Right lobe of liver (tissue), 6 donors: ENCODE data around the gene GPR160. TPM values are rescaled to one million over a fixed set of nuclear protein-coding genes. Genes with fewer than 3 reads are reported as not detected.
"Not testable (repeated sequence)": the region's sequence is repeated elsewhere in the genome, so short reads cannot be mapped to it uniquely, and the experiment has no call there.

ENCODE experiments used
- ATAC-seq, 4 donors: fragments of 200-7000 bp; cut with Tn5 transposase; one replicate each; pipeline ENCODE4 v1.9.1; 2020; ENCODE audit warnings: mild to moderate bottlenecking in 4 of 4, moderate library complexity in 4 of 4
- DNase-seq, 3 donors: peaks; one replicate each; pipeline ENCODE4 v3.0.0-alpha.2; 2020
- H3K27ac ChIP-seq, 3 donors: fragments of 200-600 bp; one replicate each; pipeline ENCODE4 v1.8.0; 2022
- H3K27me3 ChIP-seq, 2 donors: fragments of 200-600 bp; one replicate each; pipeline ENCODE4 v1.8.0; 2022
- H3K36me3 ChIP-seq, 4 donors: fragments of 200-600 bp; sonication (generic) in 1 of 4; one replicate each; pipeline versions ENCODE4 v1.5.1 to v1.8.0; 2017 to 2022; ENCODE audit warnings: control low read depth in 1 of 4
- H3K4me1 ChIP-seq, 4 donors: fragments of 200-600 bp; sonication (generic) in 1 of 4; one replicate each; pipeline versions ENCODE4 v1.5.1 to v1.8.0; 2017 to 2022; ENCODE audit warnings: control low read depth in 1 of 4
- H3K4me3 ChIP-seq, 3 donors: fragments of 200-600 bp; one replicate each; pipeline ENCODE4 v1.8.0; 2022
- H3K9me3 ChIP-seq, 4 donors: fragments of 200-600 bp; sonication (generic) in 1 of 4; one replicate each; pipeline versions ENCODE4 v1.5.1 to v1.8.0; 2017 to 2022; ENCODE audit warnings: control low read depth in 1 of 4
- CTCF ChIP-seq, 4 donors: fragments of 200-600 bp in 3 of 4; fragments of 450-650 bp in 1 of 4; IDR thresholded peaks; one replicate each; pipeline versions ENCODE4 v1.5.1 to v1.8.0; 2016 to 2022; ENCODE audit warnings: antibody characterized with exemption in 4 of 4, mild to moderate bottlenecking in 2 of 4
- POLR2A ChIP-seq: fragments of 450-650 bp; IDR thresholded peaks from one replicate; pipeline ENCODE4 v1.6.1; 2017; ENCODE audit warnings: antibody characterized with exemption, mild to moderate bottlenecking
- WGBS: methylation state at CpG from one replicate; pipeline ENCODE4 v1.1.6; 2018; ENCODE audit warnings: low coverage, low lambda C conversion rate; ENCODE audit not compliant: insufficient coverage; ENCODE audit errors: missing lambda C conversion rate; 5-methylcytosine and 5-hydroxymethylcytosine counted together
- intact Hi-C, 2 donors: fragments of 100-400 bp; cut with DNase I; formaldehyde crosslinking; loops; one replicate each; pipeline versions ENCODE4 v1.11.2 to v1.14.1; 2022
- total RNA-seq, 6 experiments: library from RNA; depleted of rRNA in 2 of 6; stranded (reverse); fragments of >200 nt in 2 of 6; fragmentation: NEBNext Ultra II Directional in 3 of 6; extraction: Animal tissue kit (Norgen Biotek cat#: 25700) in 3 of 6; gene quantifications; one replicate each; pipeline versions ENCODE4 v1.1.0 to v1.2.4, GENCODE V29; 2016 to 2023
- donor health status: DM: no; HTN: yes; CAD: no.
- donor health status: DM: no; HTN: no; CAD: no.
- donor health status: DM: no; HTN: no; CAD: no.
- donor health status: DM: no; HTN: yes; CAD: no.
- donor health status: DM: no; HTN: yes; CAD: no.

GPR160 gene
- total RNA-seq, 6 experiments from 2014 or later: 1.0 to 4.2 (median 1.6) TPM

GRCh38 chr3:170007031-170007663 lies 30.6 kb upstream of the GPR160 start:
- Histone ChIP-seq H3K4me1 (no peaks in the 10 kb centered on the region), H3K9me3 (no peaks in the 10 kb centered on the region), H3K4me3 (no peak overlapping the region), H3K27ac (no peak overlapping the region), H3K36me3 (no peaks in the 10 kb centered on the region), H3K27me3 (no peaks in the 10 kb centered on the region)
- intact Hi-C loops: no loop called here
- ATAC-seq: peak; percentile 71 to 86 (median 85)
- peak in 2 of 3 donors; percentile 50 to 79 for DNase-seq
- TF ChIP-seq POLR2A (no peak), CTCF (IDR thresholded peaks at IDR 0.05) (no peak)
- WGBS: 40% methylated on average over 7 of the region's 7 CpGs

- intact Hi-C loops: no loop called here
- H3K4me3 ChIP-seq: no peak overlapping the region
- WGBS: 90% methylated on average over 3 of the region's 4 CpGs
- DNase-seq: no peak
- H3K4me1 ChIP-seq: no peaks in the 10 kb centered on the region
- H3K27me3 ChIP-seq: no peaks in the 10 kb centered on the region
- H3K27ac ChIP-seq: no peak overlapping the region
- H3K36me3 ChIP-seq: no peaks in the 10 kb centered on the region
- H3K9me3 ChIP-seq: no peaks in the 10 kb centered on the region
- TF ChIP-seq CTCF (IDR thresholded peaks at IDR 0.05) (no peak), POLR2A (no peak)
- no peak for ATAC-seq
Observed at GRCh38 chr3:170010498-170010897, 27.3 kb upstream of the GPR160 start.

GRCh38 chr3:170012683-170013400 lies 25.0 kb upstream of the GPR160 start:
- no peak overlapping the region for H3K27ac ChIP-seq
- no peaks in the 10 kb centered on the region for H3K9me3 ChIP-seq
- no peaks in the 10 kb centered on the region for H3K4me1 ChIP-seq
- H3K27me3 ChIP-seq: no peaks in the 10 kb centered on the region
- TF ChIP-seq CTCF (IDR thresholded peaks at IDR 0.05) (no peak), POLR2A (no peak)
- ATAC-seq: no peak
- DNase-seq: no peak
- H3K36me3 ChIP-seq: no peaks in the 10 kb centered on the region
- 53% methylated on average over 7 of the region's 7 CpGs for WGBS
- intact Hi-C loops: no loop called here
- no peak overlapping the region for H3K4me3 ChIP-seq

DNA sequence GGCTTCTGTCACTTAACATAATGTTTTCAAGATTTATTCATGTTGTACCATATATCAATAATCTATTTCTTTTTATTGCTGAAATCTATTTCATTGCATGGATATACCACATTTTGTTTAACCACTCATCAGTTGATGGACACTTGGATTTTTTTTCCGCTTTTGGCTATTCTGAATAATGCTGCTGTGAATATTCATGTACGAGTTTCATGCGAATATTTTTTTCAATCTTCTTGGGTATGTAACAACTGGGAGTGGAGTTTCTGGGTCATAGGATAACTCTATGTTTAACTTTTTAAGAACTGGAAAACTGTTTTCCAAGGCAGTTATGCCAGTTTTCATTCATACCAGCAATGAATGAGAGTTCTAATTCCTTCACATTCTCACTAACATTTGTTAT lies 21.7 kb upstream of the GPR160 start:
- TF ChIP-seq CTCF (IDR thresholded peaks at IDR 0.05): no peak
- no peak for TF ChIP-seq POLR2A
- intact Hi-C loops: no loop called here
- Histone ChIP-seq H3K9me3 (no peaks in the 10 kb centered on the region), H3K4me1 (no peaks in the 10 kb centered on the region), H3K27ac (no peak overlapping the region), H3K4me3 (no peak overlapping the region), H3K36me3 (no peaks in the 10 kb centered on the region), H3K27me3 (no peaks in the 10 kb centered on the region)
- ATAC-seq (no peak), DNase-seq (no peak)
- WGBS: 75% methylated on average over 3 of the region's 3 CpGs

DNA sequence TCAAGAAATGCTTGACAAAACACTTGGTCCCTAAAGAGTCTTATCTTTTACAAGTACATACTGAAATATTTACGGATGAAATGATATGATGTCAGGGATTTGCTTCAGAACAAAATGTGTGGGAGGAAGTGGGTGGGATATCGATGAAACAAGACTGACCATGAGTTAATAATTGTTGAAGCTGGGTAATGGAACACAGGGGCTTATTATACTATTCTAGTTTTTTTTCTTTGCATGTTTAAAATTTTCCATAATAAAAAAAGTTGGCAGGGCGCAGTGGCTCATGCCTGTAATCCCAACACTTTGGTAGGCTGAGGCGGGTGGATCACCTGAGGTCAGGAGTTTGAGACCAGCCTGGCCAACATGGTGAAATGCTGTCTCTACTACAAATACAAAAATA lies 18.5 kb upstream of the GPR160 start:
- H3K36me3 ChIP-seq, H3K4me3 ChIP-seq, H3K27ac ChIP-seq, H3K27me3 ChIP-seq, ATAC-seq, DNase-seq, intact Hi-C loops, H3K9me3 ChIP-seq, H3K4me1 ChIP-seq: not testable (repeated sequence)
- WGBS: 47% methylated on average over 4 of the region's 4 CpGs
